DOHH2 (cell line): ENCODE data around the gene HIVEP3.

ENCODE experiments used
- H3F3A ChIP-seq: fragments of 200-600 bp; sonication (generic), shearing (Covaris generic); 2 replicates; pipeline ENCODE4 v1.6.0; 2016; ENCODE audit warnings: antibody characterized with exemption, mild to moderate bottlenecking; ENCODE audit not compliant: control insufficient read depth, insufficient read depth
- H3K27ac ChIP-seq: fragments of 200-600 bp; sonication (generic); 2 replicates; pipeline ENCODE4 v1.5.1; 2014; ENCODE audit warnings: low read depth, mild to moderate bottlenecking, low read length, moderate library complexity
- H3K27me3 ChIP-seq: fragments of 200-600 bp; sonication (generic); 2 replicates; pipeline ENCODE4 v1.6.1; 2014; ENCODE audit warnings: mild to moderate bottlenecking, low read length, mixed read lengths; ENCODE audit not compliant: control insufficient read depth
- H3K36me3 ChIP-seq: fragments of 200-600 bp; sonication (generic); 2 replicates; pipeline ENCODE4 v1.6.1; 2014; ENCODE audit warnings: mild to moderate bottlenecking, low read length, moderate library complexity, mixed read lengths; ENCODE audit not compliant: control insufficient read depth
- H3K4me1 ChIP-seq: fragments of 200-600 bp; sonication (generic); 2 replicates; pipeline ENCODE4 v1.6.1; 2014; ENCODE audit warnings: mild to moderate bottlenecking, low read length, mixed read lengths; ENCODE audit not compliant: control insufficient read depth
- H3K4me2 ChIP-seq: fragments of 200-600 bp; sonication (generic); 2 replicates; pipeline ENCODE4 v1.6.0; 2014; ENCODE audit warnings: mild to moderate bottlenecking, low read length, moderate library complexity
- H3K4me3 ChIP-seq: fragments of 200-600 bp; sonication (generic); 2 replicates; pipeline ENCODE4 v1.5.1; 2014; ENCODE audit warnings: mild to moderate bottlenecking, low read length, mixed read lengths
- H3K79me2 ChIP-seq: fragments of 200-600 bp; sonication (generic); 2 replicates; pipeline ENCODE4 v1.6.1; 2014; ENCODE audit warnings: mild to moderate bottlenecking, low read length, mixed read lengths; ENCODE audit not compliant: control insufficient read depth
- H3K9me2 ChIP-seq: fragments of 200-600 bp; sonication (generic); replicated peaks from 2 replicates; pipeline ENCODE4 v1.6.1; 2014; ENCODE audit warnings: mild to moderate bottlenecking, low read length, mixed read lengths; ENCODE audit not compliant: control insufficient read depth
- H3K9me3 ChIP-seq: fragments of 200-600 bp; sonication (generic); 2 replicates; pipeline ENCODE4 v1.6.1; 2014; ENCODE audit warnings: antibody characterized with exemption, low read length, mixed read lengths; ENCODE audit not compliant: control insufficient read depth, insufficient read depth
- H4K20me1 ChIP-seq: fragments of 200-600 bp; sonication (generic); 2 replicates; pipeline ENCODE4 v1.6.0; 2014; ENCODE audit warnings: low read depth, mild to moderate bottlenecking, antibody characterized with exemption, low read length, moderate library complexity; ENCODE audit not compliant: control insufficient read depth, insufficient read depth
- CTCF ChIP-seq: fragments of 200-600 bp; sonication (generic); IDR thresholded peaks from one replicate; pipeline ENCODE4 v1.5.1; 2014; ENCODE audit warnings: antibody characterized with exemption, mild to moderate bottlenecking, low read depth, low read length; ENCODE audit not compliant: poor library complexity, severe bottlenecking
- EZH2phosphoT487 ChIP-seq: fragments of 200-600 bp; sonication (generic); IDR thresholded peaks from 2 replicates; pipeline ENCODE4 v1.6.1; 2017; ENCODE audit warnings: borderline replicate concordance, mild to moderate bottlenecking, antibody characterized with exemption, low read length, moderate library complexity, mixed read lengths

Gene HIVEP3

GRCh38 chr1:41700581-41700980, 218.1 kb downstream of the HIVEP3 start:
- Histone ChIP-seq H3K79me2 (no peaks in the 10 kb centered on the region), H3K4me1 (no peaks in the 10 kb centered on the region), H3K27ac (no peak overlapping the region), H3K36me3 (no peaks in the 10 kb centered on the region), H4K20me1 (no peaks in the 10 kb centered on the region), H3K4me3 (no peak overlapping the region), H3F3A (no peaks in the 10 kb centered on the region), H3K4me2 (no peak overlapping the region), H3K9me3 (no peaks in the 10 kb centered on the region), H3K9me2 (no peaks in the 10 kb centered on the region), H3K27me3 (peaks cover 7% of the 10 kb centered on the region)
- TF ChIP-seq CTCF (no peak), EZH2phosphoT487 (no peak)

GRCh38 chr1:41699861-41700248, 218.9 kb downstream of the HIVEP3 start:
- Histone ChIP-seq H3K27me3 (peaks cover 7% of the 10 kb centered on the region), H4K20me1 (no peaks in the 10 kb centered on the region), H3K36me3 (no peaks in the 10 kb centered on the region), H3K4me3 (no peak overlapping the region), H3K9me2 (no peaks in the 10 kb centered on the region), H3F3A (no peaks in the 10 kb centered on the region), H3K79me2 (no peaks in the 10 kb centered on the region), H3K9me3 (no peaks in the 10 kb centered on the region), H3K4me1 (no peaks in the 10 kb centered on the region), H3K4me2 (no peak overlapping the region), H3K27ac (no peak overlapping the region)
- TF ChIP-seq EZH2phosphoT487 (no peak), CTCF (no peak)

- Histone ChIP-seq H3K9me3 (no peaks in the 10 kb centered on the region), H3K4me1 (no peaks in the 10 kb centered on the region), H3K36me3 (no peaks in the 10 kb centered on the region), H3K9me2 (no peaks in the 10 kb centered on the region), H4K20me1 (no peaks in the 10 kb centered on the region), H3K4me3 (no peak overlapping the region), H3K79me2 (no peaks in the 10 kb centered on the region), H3K27ac (no peak overlapping the region), H3K4me2 (no peak overlapping the region), H3K27me3 (peaks cover 7% of the 10 kb centered on the region), H3F3A (no peaks in the 10 kb centered on the region)
- TF ChIP-seq CTCF: no peak
- TF ChIP-seq EZH2phosphoT487: no peak
Measured at GRCh38 chr1:41698916-41699860, 219.5 kb downstream of the HIVEP3 start.
